ENCODE measurements around the gene TOB1.

DNA sequence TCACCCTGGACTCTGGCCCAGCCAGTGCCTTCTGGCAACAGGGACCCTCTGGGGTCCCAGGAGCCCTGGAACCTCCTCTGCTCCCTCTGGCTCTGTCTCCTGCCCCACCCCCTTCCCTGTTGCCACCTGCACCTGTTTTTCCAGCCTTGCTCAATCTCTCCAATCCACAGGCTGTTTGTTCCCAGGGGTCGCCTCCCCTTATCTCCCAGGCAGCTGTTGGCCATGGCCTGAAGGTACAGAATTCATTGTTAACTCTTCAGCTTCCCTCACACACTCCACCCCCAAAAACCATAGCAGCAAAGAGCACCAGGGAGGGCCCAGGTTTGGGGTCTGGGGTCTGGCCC is 39.3 kb upstream of the TOB1 start:
- TF ChIP-seq, protein P1, sequence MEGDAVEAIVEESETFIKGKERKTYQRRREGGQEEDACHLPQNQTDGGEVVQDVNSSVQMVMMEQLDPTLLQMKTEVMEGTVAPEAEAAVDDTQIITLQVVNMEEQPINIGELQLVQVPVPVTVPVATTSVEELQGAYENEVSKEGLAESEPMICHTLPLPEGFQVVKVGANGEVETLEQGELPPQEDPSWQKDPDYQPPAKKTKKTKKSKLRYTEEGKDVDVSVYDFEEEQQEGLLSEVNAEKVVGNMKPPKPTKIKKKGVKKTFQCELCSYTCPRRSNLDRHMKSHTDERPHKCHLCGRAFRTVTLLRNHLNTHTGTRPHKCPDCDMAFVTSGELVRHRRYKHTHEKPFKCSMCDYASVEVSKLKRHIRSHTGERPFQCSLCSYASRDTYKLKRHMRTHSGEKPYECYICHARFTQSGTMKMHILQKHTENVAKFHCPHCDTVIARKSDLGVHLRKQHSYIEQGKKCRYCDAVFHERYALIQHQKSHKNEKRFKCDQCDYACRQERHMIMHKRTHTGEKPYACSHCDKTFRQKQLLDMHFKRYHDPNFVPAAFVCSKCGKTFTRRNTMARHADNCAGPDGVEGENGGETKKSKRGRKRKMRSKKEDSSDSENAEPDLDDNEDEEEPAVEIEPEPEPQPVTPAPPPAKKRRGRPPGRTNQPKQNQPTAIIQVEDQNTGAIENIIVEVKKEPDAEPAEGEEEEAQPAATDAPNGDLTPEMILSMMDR (conservative IDR thresholded peaks at IDR 0.05; ENCODE audit: low read depth, low read length), result no peak
- TF ChIP-seq EZH2 (IDR thresholded peaks at IDR 0.05; ENCODE audit: borderline replicate concordance, low read depth, low read length, poor library complexity, severe bottlenecking), result no peak

Data from A673 (cell line).